GM23338 (cell line): ENCODE results near the gene SERPINB13. TPM values are rescaled to one million over a fixed set of nuclear protein-coding genes. Genes with fewer than 3 reads are reported as not detected.

ENCODE experiments used
- ATAC-seq: fragments of 200-7000 bp; cut with Tn5 transposase; 3 replicates; pipeline ENCODE4 v1.9.1; 2020
- DNase-seq: peaks from one replicate; pipeline ENCODE4 v3.0.0-alpha.2; 2015; ENCODE audit warnings: low spot score
- H2AFZ ChIP-seq: fragments of 200-600 bp; sonication (generic); 2 replicates; pipeline ENCODE4 v1.8.0; 2016; ENCODE audit warnings: antibody characterized with exemption, mild to moderate bottlenecking, moderate library complexity
- H3F3A ChIP-seq: fragments of 200-600 bp; sonication (generic); replicated peaks from 2 replicates; pipeline ENCODE4 v1.8.0; 2017; ENCODE audit warnings: antibody characterized with exemption, mixed run types, low read depth
- H3K27ac ChIP-seq: fragments of 200-600 bp; sonication (generic); 2 replicates; pipeline ENCODE4 v1.6.1; 2016; ENCODE audit warnings: low read depth
- H3K27me3 ChIP-seq: fragments of 200-600 bp; sonication (generic); 2 replicates; pipeline ENCODE4 v1.8.0; 2016; ENCODE audit warnings: mild to moderate bottlenecking, mixed run types, moderate library complexity; ENCODE audit not compliant: insufficient read depth
- H3K36me3 ChIP-seq: fragments of 200-600 bp; sonication (generic); 2 replicates; pipeline ENCODE4 v1.8.0; 2016; ENCODE audit warnings: mild to moderate bottlenecking; ENCODE audit not compliant: insufficient read depth
- H3K4me1 ChIP-seq: fragments of 200-600 bp; sonication (generic); 2 replicates; pipeline ENCODE4 v1.8.0; 2016; ENCODE audit warnings: mild to moderate bottlenecking, moderate library complexity; ENCODE audit not compliant: insufficient read depth
- H3K4me2 ChIP-seq: fragments of 200-600 bp; sonication (generic); 2 replicates; pipeline ENCODE4 v1.7.1; 2017; ENCODE audit warnings: mixed run types
- H3K4me3 ChIP-seq: fragments of 200-600 bp; sonication (generic); 2 replicates; pipeline ENCODE4 v1.6.1; 2016; ENCODE audit warnings: mixed run types
- H3K79me2 ChIP-seq: fragments of 200-600 bp; sonication (generic); replicated peaks from 2 replicates; pipeline ENCODE4 v1.8.0; 2017; ENCODE audit warnings: mild to moderate bottlenecking; ENCODE audit not compliant: insufficient read depth
- H3K9me2 ChIP-seq: fragments of 200-600 bp; sonication (generic); 2 replicates; pipeline ENCODE4 v1.8.0; 2017; ENCODE audit not compliant: insufficient read depth
- H4K20me1 ChIP-seq: fragments of 200-600 bp; sonication (generic); replicated peaks from 2 replicates; pipeline ENCODE4 v1.8.0; 2017; ENCODE audit warnings: mild to moderate bottlenecking; ENCODE audit not compliant: insufficient read depth
- H3K27ac Mint-ChIP-seq: 2 replicates; pipeline ENCODE4 v1.8.0; 2020; ENCODE audit warnings: inconsistent platforms, mild to moderate bottlenecking, moderate library complexity, mixed read lengths
- H3K27me3 Mint-ChIP-seq: 3 replicates; pipeline ENCODE4 v1.8.0; 2022; ENCODE audit warnings: low read depth, mild to moderate bottlenecking, moderate library complexity, mixed read lengths, inconsistent platforms; ENCODE audit not compliant: insufficient read depth, poor library complexity
- H3K36me3 Mint-ChIP-seq: 3 replicates; pipeline ENCODE4 v1.8.0; 2021; ENCODE audit warnings: low read depth, mild to moderate bottlenecking, inconsistent platforms, moderate library complexity, mixed read lengths
- H3K4me1 Mint-ChIP-seq: 3 replicates; pipeline ENCODE4 v1.8.0; 2020; ENCODE audit warnings: mild to moderate bottlenecking, inconsistent platforms, mixed read lengths
- H3K4me3 Mint-ChIP-seq: 3 replicates; pipeline ENCODE4 v1.8.0; 2021; ENCODE audit warnings: moderate library complexity, mild to moderate bottlenecking, inconsistent platforms, mixed read lengths
- H3K9me3 Mint-ChIP-seq: 3 replicates; pipeline ENCODE4 v1.8.0; 2020; ENCODE audit warnings: moderate library complexity, mild to moderate bottlenecking, inconsistent platforms, mixed read lengths
- CREB1 ChIP-seq: fragments of 250-450 bp; sonication (Bioruptor Pico); IDR thresholded peaks from 2 replicates; pipeline ENCODE4 v1.5.0; 2020; ENCODE audit warnings: low read depth, mild to moderate bottlenecking, moderate library complexity
- EZH2 ChIP-seq: fragments of 200-600 bp; sonication (generic); IDR thresholded peaks from one replicate; pipeline ENCODE4 v1.8.0; 2017; ENCODE audit warnings: antibody characterized with exemption, mild to moderate bottlenecking, low read depth; ENCODE audit not compliant: unreplicated experiment
- EZH2phosphoT487 ChIP-seq: fragments of 200-600 bp; sonication (generic); IDR thresholded peaks from one replicate; pipeline ENCODE4 v1.8.1; 2018; ENCODE audit warnings: antibody characterized with exemption; ENCODE audit not compliant: unreplicated experiment
- JUNB ChIP-seq: IDR thresholded peaks from one replicate; pipeline ENCODE4 v1.6.1; 2016; ENCODE audit warnings: antibody characterized with exemption; ENCODE audit not compliant: unreplicated experiment
- NANOG ChIP-seq: IDR thresholded peaks from 2 replicates; pipeline ENCODE4 v1.6.1; 2016; ENCODE audit warnings: antibody characterized with exemption, borderline replicate concordance
- POLR2AphosphoS5 ChIP-seq: IDR thresholded peaks from 2 replicates; pipeline ENCODE4 v1.6.1; 2016; ENCODE audit warnings: antibody characterized with exemption, low read depth
- STAT1 ChIP-seq: IDR thresholded peaks from one replicate; pipeline ENCODE4 v1.6.1; 2016; ENCODE audit warnings: antibody characterized with exemption; ENCODE audit not compliant: unreplicated experiment
- ZNF114 ChIP-seq: fragments of 250-450 bp; sonication (Bioruptor Pico); IDR thresholded peaks from 2 replicates; pipeline ENCODE4 v1.5.0; 2020; ENCODE audit warnings: mild to moderate bottlenecking, moderate library complexity
- ZNF331 ChIP-seq: fragments of 250-450 bp; sonication (Bioruptor Pico); IDR thresholded peaks from 2 replicates; pipeline ENCODE4 v1.5.0; 2020; ENCODE audit warnings: low read depth, mild to moderate bottlenecking, moderate library complexity
- polyA plus RNA-seq: library from polyadenylated mRNA; unstranded; fragments of >200 nt; fragmentation: Nextera tagmentation; extraction: Ambion mirVana; gene quantifications from 2 replicates; pipeline ENCODE4 v1.2.1, GENCODE V29; 2016
- total RNA-seq: library from RNA; depleted of rRNA; stranded (reverse); fragments of >200 nt; shearing (Covaris generic); gene quantifications from 2 replicates; pipeline ENCODE4 v1.2.3, GENCODE V29; 2014
- TF ChIP-seq, protein P1 (sequence below), 2 experiments: fragments of 200-600 bp in 1 of 2; sonication (generic) in 1 of 2; conservative IDR thresholded peaks; 2 replicates each; pipeline versions ENCODE4 v1.5.1 to v1.6.1; 2016 to 2017; ENCODE audit warnings: antibody characterized with exemption in 2 of 2, low read depth in 2 of 2, mild to moderate bottlenecking in 2 of 2, moderate library complexity in 1 of 2
- TF ChIP-seq, protein P2 (sequence below): IDR thresholded peaks from 2 replicates; pipeline ENCODE4 v1.6.1; 2016; ENCODE audit warnings: antibody characterized with exemption
- TF ChIP-seq, protein P3 (sequence below): IDR thresholded peaks from one replicate; pipeline ENCODE4 v1.6.1; 2018; ENCODE audit warnings: antibody characterized with exemption; ENCODE audit not compliant: unreplicated experiment
- TF ChIP-seq, protein P4 (sequence below): fragments of 250-450 bp; sonication (Bioruptor Pico); IDR thresholded peaks from 2 replicates; pipeline ENCODE4 v1.5.0; 2020; ENCODE audit warnings: mild to moderate bottlenecking, moderate library complexity

Gene SERPINB13
- total and polyA plus RNA-seq, 2 experiments from 2014 or later, result not detected

DNA sequence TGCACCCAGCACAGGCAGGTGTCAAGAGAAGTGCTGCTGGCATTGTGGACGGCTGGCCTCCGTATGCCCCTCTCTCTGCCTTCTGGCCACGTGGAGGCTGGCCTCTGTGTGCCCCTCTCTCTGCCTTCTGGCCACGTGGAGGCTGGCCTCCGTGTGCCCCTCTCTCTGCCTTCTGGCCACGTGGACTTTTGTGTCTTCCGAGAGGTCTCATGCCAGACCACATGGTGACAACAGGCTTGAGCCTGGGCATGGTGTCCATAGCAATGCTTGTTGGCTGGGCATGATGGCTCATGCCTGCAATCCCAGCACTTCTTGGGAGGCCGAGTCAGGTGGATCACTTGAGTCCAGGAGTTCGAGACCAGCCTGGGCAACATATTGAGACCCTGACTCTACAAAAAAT is 19.3 kb upstream of the SERPINB13 start:
- Mint-ChIP-seq H3K4me1 (0 out of 3 replicates have a peak, but pooled peaks cover 2% of the 10 kb centered on the region), H3K27ac (no peak overlapping the region), H3K27me3 (no peaks in the 10 kb centered on the region), H3K9me3 (no peaks in the 10 kb centered on the region), H3K36me3 (no peaks in the 10 kb centered on the region), H3K4me3 (no peak overlapping the region)
- DNase-seq (no peak), ATAC-seq (no peak)
- Histone ChIP-seq H3K36me3 (no peaks in the 10 kb centered on the region), H2AFZ (no peak overlapping the region), H3K79me2 (no peaks in the 10 kb centered on the region), H3K27ac (no peak overlapping the region), H3K4me2 (no peak overlapping the region), H3F3A (no peaks in the 10 kb centered on the region), H3K4me1 (no peaks in the 10 kb centered on the region), H3K27me3 (no peaks in the 10 kb centered on the region), H4K20me1 (no peaks in the 10 kb centered on the region), H3K9me2 (no peaks in the 10 kb centered on the region), H3K4me3 (no peak overlapping the region)
- TF ChIP-seq, protein P1, sequence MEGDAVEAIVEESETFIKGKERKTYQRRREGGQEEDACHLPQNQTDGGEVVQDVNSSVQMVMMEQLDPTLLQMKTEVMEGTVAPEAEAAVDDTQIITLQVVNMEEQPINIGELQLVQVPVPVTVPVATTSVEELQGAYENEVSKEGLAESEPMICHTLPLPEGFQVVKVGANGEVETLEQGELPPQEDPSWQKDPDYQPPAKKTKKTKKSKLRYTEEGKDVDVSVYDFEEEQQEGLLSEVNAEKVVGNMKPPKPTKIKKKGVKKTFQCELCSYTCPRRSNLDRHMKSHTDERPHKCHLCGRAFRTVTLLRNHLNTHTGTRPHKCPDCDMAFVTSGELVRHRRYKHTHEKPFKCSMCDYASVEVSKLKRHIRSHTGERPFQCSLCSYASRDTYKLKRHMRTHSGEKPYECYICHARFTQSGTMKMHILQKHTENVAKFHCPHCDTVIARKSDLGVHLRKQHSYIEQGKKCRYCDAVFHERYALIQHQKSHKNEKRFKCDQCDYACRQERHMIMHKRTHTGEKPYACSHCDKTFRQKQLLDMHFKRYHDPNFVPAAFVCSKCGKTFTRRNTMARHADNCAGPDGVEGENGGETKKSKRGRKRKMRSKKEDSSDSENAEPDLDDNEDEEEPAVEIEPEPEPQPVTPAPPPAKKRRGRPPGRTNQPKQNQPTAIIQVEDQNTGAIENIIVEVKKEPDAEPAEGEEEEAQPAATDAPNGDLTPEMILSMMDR (conservative IDR thresholded peaks at IDR 0.05; ENCODE audit: low read depth in 2 of 2), result no peak
- TF ChIP-seq ZNF331 (CRISPR knock-in tag) (no peak), POLR2AphosphoS5 (no peak), EZH2 (no peak), ZNF114 (CRISPR knock-in tag) (no peak), JUNB (no peak), STAT1 (no peak), CREB1 (CRISPR knock-in tag) (no peak), EZH2phosphoT487 (no peak), NANOG (no peak)
- TF ChIP-seq, protein P2, sequence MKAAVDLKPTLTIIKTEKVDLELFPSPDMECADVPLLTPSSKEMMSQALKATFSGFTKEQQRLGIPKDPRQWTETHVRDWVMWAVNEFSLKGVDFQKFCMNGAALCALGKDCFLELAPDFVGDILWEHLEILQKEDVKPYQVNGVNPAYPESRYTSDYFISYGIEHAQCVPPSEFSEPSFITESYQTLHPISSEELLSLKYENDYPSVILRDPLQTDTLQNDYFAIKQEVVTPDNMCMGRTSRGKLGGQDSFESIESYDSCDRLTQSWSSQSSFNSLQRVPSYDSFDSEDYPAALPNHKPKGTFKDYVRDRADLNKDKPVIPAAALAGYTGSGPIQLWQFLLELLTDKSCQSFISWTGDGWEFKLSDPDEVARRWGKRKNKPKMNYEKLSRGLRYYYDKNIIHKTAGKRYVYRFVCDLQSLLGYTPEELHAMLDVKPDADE, result no peak
- TF ChIP-seq, protein P3, sequence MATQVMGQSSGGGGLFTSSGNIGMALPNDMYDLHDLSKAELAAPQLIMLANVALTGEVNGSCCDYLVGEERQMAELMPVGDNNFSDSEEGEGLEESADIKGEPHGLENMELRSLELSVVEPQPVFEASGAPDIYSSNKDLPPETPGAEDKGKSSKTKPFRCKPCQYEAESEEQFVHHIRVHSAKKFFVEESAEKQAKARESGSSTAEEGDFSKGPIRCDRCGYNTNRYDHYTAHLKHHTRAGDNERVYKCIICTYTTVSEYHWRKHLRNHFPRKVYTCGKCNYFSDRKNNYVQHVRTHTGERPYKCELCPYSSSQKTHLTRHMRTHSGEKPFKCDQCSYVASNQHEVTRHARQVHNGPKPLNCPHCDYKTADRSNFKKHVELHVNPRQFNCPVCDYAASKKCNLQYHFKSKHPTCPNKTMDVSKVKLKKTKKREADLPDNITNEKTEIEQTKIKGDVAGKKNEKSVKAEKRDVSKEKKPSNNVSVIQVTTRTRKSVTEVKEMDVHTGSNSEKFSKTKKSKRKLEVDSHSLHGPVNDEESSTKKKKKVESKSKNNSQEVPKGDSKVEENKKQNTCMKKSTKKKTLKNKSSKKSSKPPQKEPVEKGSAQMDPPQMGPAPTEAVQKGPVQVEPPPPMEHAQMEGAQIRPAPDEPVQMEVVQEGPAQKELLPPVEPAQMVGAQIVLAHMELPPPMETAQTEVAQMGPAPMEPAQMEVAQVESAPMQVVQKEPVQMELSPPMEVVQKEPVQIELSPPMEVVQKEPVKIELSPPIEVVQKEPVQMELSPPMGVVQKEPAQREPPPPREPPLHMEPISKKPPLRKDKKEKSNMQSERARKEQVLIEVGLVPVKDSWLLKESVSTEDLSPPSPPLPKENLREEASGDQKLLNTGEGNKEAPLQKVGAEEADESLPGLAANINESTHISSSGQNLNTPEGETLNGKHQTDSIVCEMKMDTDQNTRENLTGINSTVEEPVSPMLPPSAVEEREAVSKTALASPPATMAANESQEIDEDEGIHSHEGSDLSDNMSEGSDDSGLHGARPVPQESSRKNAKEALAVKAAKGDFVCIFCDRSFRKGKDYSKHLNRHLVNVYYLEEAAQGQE, result no peak
- TF ChIP-seq, protein P4, sequence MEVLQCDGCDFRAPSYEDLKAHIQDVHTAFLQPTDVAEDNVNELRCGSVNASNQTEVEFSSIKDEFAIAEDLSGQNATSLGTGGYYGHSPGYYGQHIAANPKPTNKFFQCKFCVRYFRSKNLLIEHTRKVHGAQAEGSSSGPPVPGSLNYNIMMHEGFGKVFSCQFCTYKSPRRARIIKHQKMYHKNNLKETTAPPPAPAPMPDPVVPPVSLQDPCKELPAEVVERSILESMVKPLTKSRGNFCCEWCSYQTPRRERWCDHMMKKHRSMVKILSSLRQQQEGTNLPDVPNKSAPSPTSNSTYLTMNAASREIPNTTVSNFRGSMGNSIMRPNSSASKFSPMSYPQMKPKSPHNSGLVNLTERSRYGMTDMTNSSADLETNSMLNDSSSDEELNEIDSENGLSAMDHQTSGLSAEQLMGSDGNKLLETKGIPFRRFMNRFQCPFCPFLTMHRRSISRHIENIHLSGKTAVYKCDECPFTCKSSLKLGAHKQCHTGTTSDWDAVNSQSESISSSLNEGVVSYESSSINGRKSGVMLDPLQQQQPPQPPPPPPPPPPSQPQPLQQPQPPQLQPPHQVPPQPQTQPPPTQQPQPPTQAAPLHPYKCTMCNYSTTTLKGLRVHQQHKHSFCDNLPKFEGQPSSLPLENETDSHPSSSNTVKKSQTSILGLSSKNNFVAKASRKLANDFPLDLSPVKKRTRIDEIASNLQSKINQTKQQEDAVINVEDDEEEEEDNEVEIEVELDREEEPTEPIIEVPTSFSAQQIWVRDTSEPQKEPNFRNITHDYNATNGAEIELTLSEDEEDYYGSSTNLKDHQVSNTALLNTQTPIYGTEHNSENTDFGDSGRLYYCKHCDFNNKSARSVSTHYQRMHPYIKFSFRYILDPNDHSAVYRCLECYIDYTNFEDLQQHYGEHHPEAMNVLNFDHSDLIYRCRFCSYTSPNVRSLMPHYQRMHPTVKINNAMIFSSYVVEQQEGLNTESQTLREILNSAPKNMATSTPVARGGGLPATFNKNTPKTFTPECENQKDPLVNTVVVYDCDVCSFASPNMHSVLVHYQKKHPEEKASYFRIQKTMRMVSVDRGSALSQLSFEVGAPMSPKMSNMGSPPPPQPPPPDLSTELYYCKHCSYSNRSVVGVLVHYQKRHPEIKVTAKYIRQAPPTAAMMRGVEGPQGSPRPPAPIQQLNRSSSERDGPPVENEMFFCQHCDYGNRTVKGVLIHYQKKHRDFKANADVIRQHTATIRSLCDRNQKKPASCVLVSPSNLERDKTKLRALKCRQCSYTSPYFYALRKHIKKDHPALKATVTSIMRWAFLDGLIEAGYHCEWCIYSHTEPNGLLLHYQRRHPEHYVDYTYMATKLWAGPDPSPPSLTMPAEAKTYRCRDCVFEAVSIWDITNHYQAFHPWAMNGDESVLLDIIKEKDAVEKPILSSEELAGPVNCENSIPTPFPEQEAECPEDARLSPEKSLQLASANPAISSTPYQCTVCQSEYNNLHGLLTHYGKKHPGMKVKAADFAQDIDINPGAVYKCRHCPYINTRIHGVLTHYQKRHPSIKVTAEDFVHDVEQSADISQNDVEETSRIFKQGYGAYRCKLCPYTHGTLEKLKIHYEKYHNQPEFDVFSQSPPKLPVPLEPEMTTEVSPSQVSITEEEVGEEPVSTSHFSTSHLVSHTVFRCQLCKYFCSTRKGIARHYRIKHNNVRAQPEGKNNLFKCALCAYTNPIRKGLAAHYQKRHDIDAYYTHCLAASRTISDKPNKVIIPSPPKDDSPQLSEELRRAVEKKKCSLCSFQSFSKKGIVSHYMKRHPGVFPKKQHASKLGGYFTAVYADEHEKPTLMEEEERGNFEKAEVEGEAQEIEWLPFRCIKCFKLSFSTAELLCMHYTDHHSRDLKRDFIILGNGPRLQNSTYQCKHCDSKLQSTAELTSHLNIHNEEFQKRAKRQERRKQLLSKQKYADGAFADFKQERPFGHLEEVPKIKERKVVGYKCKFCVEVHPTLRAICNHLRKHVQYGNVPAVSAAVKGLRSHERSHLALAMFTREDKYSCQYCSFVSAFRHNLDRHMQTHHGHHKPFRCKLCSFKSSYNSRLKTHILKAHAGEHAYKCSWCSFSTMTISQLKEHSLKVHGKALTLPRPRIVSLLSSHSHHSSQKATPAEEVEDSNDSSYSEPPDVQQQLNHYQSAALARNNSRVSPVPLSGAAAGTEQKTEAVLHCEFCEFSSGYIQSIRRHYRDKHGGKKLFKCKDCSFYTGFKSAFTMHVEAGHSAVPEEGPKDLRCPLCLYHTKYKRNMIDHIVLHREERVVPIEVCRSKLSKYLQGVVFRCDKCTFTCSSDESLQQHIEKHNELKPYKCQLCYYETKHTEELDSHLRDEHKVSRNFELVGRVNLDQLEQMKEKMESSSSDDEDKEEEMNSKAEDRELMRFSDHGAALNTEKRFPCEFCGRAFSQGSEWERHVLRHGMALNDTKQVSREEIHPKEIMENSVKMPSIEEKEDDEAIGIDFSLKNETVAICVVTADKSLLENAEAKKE (CRISPR knock-in tag), result no peak
